Large intestine (tissue), 12 donors: ENCODE measurements around the gene TMC1. TPM values are rescaled to one million over a fixed set of nuclear protein-coding genes. Genes with fewer than 3 reads are reported as not detected.
"Not testable (repeated sequence)": the region's sequence is repeated elsewhere in the genome, so short reads cannot be mapped to it uniquely, and the experiment has no call there.

Experiments
- DNase-seq, 2 donors: peaks; one replicate each; pipeline versions ENCODE4 v3.0.0 to v3.0.0-alpha.2; 2013
- H3K27ac ChIP-seq: one replicate; pipeline ENCODE4 v1.5.1; 2013; ENCODE audit warnings: low read length
- H3K27me3 ChIP-seq: 2 replicates; pipeline ENCODE4 v1.6.1; 2013; ENCODE audit warnings: low read length; ENCODE audit not compliant: control insufficient read depth, insufficient read depth
- H3K36me3 ChIP-seq: 2 replicates; pipeline ENCODE4 v1.6.1; 2013; ENCODE audit warnings: low read length; ENCODE audit not compliant: control insufficient read depth, insufficient read depth
- H3K4me1 ChIP-seq: one replicate; pipeline ENCODE4 v1.6.1; 2013; ENCODE audit warnings: low read length; ENCODE audit not compliant: control insufficient read depth, insufficient read depth
- H3K4me3 ChIP-seq: one replicate; pipeline ENCODE4 v1.5.1; 2013; ENCODE audit warnings: low read length
- H3K9me3 ChIP-seq: one replicate; pipeline ENCODE4 v1.6.1; 2013; ENCODE audit warnings: mild to moderate bottlenecking, low read depth, low read length, moderate library complexity; ENCODE audit not compliant: control insufficient read depth
- WGBS: methylation state at CpG from one replicate; pipeline ENCODE4 v1.1.5; 2013; ENCODE audit warnings: low lambda C conversion rate; ENCODE audit not compliant: insufficient coverage; 5-methylcytosine and 5-hydroxymethylcytosine counted together
- long read RNA-seq, 11 donors: transcript quantifications; one replicate each; lab custom pipeline, GENCODE V29; 2026
- polyA plus RNA-seq: library from polyadenylated mRNA; unstranded; fragments of 120-200 nt; gene quantifications from one replicate; pipeline ENCODE4 v1.2.1, GENCODE V29; 2013

TMC1 gene
- 0.16 TPM for polyA plus RNA-seq
- long read RNA-seq, donor 1: 0 reads
- long read RNA-seq, donor 2: 0 reads
- long read RNA-seq, donor 3: 0 reads
- long read RNA-seq, donor 4: 0 reads
- long read RNA-seq, donor 5: 0 reads
- long read RNA-seq, donor 6: 0 reads
- long read RNA-seq, donor 7: 0 reads
- long read RNA-seq, donor 8: 0 reads
- long read RNA-seq, donor 9: 0 reads
- long read RNA-seq, donor 10: 0 reads
- long read RNA-seq, donor 11: 0 reads

GRCh38 chr9:72521416-72521815 is at the start of gene TMC1:
TSS of gene TMC1 (plus strand) at chr9:72521608. CDS start at chr9:72648649, 127,041 bp downstream.
- not testable (repeated sequence) for H3K36me3 ChIP-seq, H3K9me3 ChIP-seq, H3K4me3 ChIP-seq, H3K4me1 ChIP-seq, DNase-seq, H3K27me3 ChIP-seq, H3K27ac ChIP-seq
- WGBS: 90% methylated on average over 2 of the region's 17 CpGs

- Histone ChIP-seq H3K9me3 (no peaks in the 10 kb centered on the region), H3K4me1 (peaks cover 35% of the 10 kb centered on the region), H3K4me3 (no peak overlapping the region), H3K36me3 (no peaks in the 10 kb centered on the region), H3K27ac (peak overlapping the region; percentile 83), H3K27me3 (no peaks in the 10 kb centered on the region)
- WGBS: no CpG with 5 or more reads among the region's 1 CpG
- peak in 1 of 2 donors; percentile 80 for DNase-seq
Observed at GRCh38 chr9:72473474-72474261, 47.7 kb upstream of the TMC1 start.

- H3K4me3 ChIP-seq: no peak overlapping the region
- peaks cover 35% of the 10 kb centered on the region for H3K4me1 ChIP-seq
- H3K9me3 ChIP-seq: no peaks in the 10 kb centered on the region
- H3K27me3 ChIP-seq: no peaks in the 10 kb centered on the region
- WGBS: no CpG with 5 or more reads among the region's 2 CpGs
- H3K27ac ChIP-seq: peak overlapping the region; percentile 83
- no peaks in the 10 kb centered on the region for H3K36me3 ChIP-seq
- no peak for DNase-seq
Observed at GRCh38 chr9:72474676-72475075, 46.7 kb upstream of the TMC1 start.

GRCh38 chr9:72476100-72476499 is 45.3 kb upstream of the TMC1 start:
- Histone ChIP-seq H3K9me3 (no peaks in the 10 kb centered on the region), H3K4me3 (no peak overlapping the region), H3K27ac (peak overlapping the region; percentile 67), H3K27me3 (no peaks in the 10 kb centered on the region), H3K36me3 (no peaks in the 10 kb centered on the region), H3K4me1 (peaks cover 40% of the 10 kb centered on the region)
- 89% methylated on average over 1 of the region's 3 CpGs for WGBS
- DNase-seq: peak; percentile 47 to 70

GRCh38 chr9:72476617-72477437 is 44.6 kb upstream of the TMC1 start:
- H3K4me1 ChIP-seq: peaks cover 40% of the 10 kb centered on the region
- peak; percentile 87 to 92 for DNase-seq
- no peak overlapping the region for H3K4me3 ChIP-seq
- H3K27ac ChIP-seq: peak overlapping the region; percentile 67
- H3K36me3 ChIP-seq: no peaks in the 10 kb centered on the region
- H3K27me3 ChIP-seq: no peaks in the 10 kb centered on the region
- no CpG with 5 or more reads among the region's 2 CpGs for WGBS
- no peaks in the 10 kb centered on the region for H3K9me3 ChIP-seq

GRCh38 chr9:72477930-72478518 is 43.4 kb upstream of the TMC1 start:
- Histone ChIP-seq H3K36me3 (no peaks in the 10 kb centered on the region), H3K9me3 (no peaks in the 10 kb centered on the region), H3K4me1 (peaks cover 40% of the 10 kb centered on the region), H3K4me3 (no peak overlapping the region), H3K27me3 (no peaks in the 10 kb centered on the region), H3K27ac (peak overlapping the region; percentile 67)
- peak in 1 of 2 donors; percentile 70 for DNase-seq
- no CpG with 5 or more reads among the region's 4 CpGs for WGBS

- Histone ChIP-seq H3K9me3 (no peaks in the 10 kb centered on the region), H3K27ac (no peak overlapping the region), H3K36me3 (no peaks in the 10 kb centered on the region), H3K4me1 (peaks cover 31% of the 10 kb centered on the region), H3K27me3 (no peaks in the 10 kb centered on the region), H3K4me3 (no peak overlapping the region)
- 75% methylated on average over 1 of the region's 1 CpG for WGBS
- DNase-seq: no peak
Observed at GRCh38 chr9:72478966-72479365, 42.4 kb upstream of the TMC1 start.

GRCh38 chr9:72480261-72480660 is 41.1 kb upstream of the TMC1 start:
- no CpG with 5 or more reads among the region's 25 CpGs for WGBS
- not testable (repeated sequence) for H3K27ac ChIP-seq

GRCh38 chr9:72480921-72481320 is 40.5 kb upstream of the TMC1 start:
- no peak overlapping the region for H3K27ac ChIP-seq
- H3K4me1 ChIP-seq: peaks cover 28% of the 10 kb centered on the region
- no peak overlapping the region for H3K4me3 ChIP-seq
- no peaks in the 10 kb centered on the region for H3K9me3 ChIP-seq
- H3K27me3 ChIP-seq: no peaks in the 10 kb centered on the region
- no peak for DNase-seq
- WGBS: no CpG with 5 or more reads among the region's 1 CpG
- H3K36me3 ChIP-seq: no peaks in the 10 kb centered on the region

More at GRCh38 chr9:72480261-72480660, 41.1 kb upstream of the TMC1 start:
- DNase-seq, H3K36me3 ChIP-seq, H3K27me3 ChIP-seq, H3K9me3 ChIP-seq, H3K4me3 ChIP-seq: not testable (repeated sequence)
- H3K4me1 ChIP-seq: peaks cover 30% of the 10 kb centered on the region
